ENCODE measurements around the gene IKZF1.

- TF ChIP-seq RFX1 (IDR thresholded peaks at IDR 0.05) (no peak), POLR2A (IDR thresholded peaks at IDR 0.05; ENCODE audit: insufficient read depth in 1 of 2, low read depth in 2 of 2, low read length in 2 of 2) (no peak), GTF2F1 (IDR thresholded peaks at IDR 0.05; ENCODE audit: low read length) (no peak), ZNF576 (CRISPR knock-in tag; IDR thresholded peaks at IDR 0.05) (no peak), ZKSCAN8 (CRISPR knock-in tag; IDR thresholded peaks at IDR 0.05; ENCODE audit: borderline replicate concordance) (no peak), CAMTA2 (CRISPR knock-in tag; IDR thresholded peaks at IDR 0.05; ENCODE audit: borderline replicate concordance) (no peak), CTCF (CRISPR knock-in tag; IDR thresholded peaks at IDR 0.05) (no peak), NFYB (CRISPR knock-in tag; IDR thresholded peaks at IDR 0.05) (no peak), FOSL2 (CRISPR knock-in tag; IDR thresholded peaks at IDR 0.05) (no peak), ZNF333 (CRISPR knock-in tag; IDR thresholded peaks at IDR 0.05; ENCODE audit: borderline replicate concordance) (no peak), PAXIP1 (CRISPR knock-in tag; conservative IDR thresholded peaks at IDR 0.05) (no peak), MATR3 (CRISPR knock-in tag; IDR thresholded peaks at IDR 0.05) (no peak)
Measured at GRCh38 chr7:50353201-50353600, 48.7 kb downstream of the IKZF1 start.
